Measurements from ENCODE around the gene GRIP1.
A peak's percentile ranks its signal among the peaks of the same experiment; 100 is the strongest.

The GRIP1 gene

GRCh38 chr12:66668311-66668710 lies 10.6 kb downstream of the GRIP1 start:
- no peak overlapping the region for H3K4me3 ChIP-seq (ENCODE audit: low read depth, low read length)
- TF ChIP-seq CTCF (IDR thresholded peaks at IDR 0.05; ENCODE audit: low read depth, low read length): no peak
- no peak for DNase-seq (ENCODE audit: low read depth, low spot score)
- in situ Hi-C loops (cut with HindIII; ENCODE audit: low sequenced_read_pairs): no loop called here

GRCh38 chr12:66667906-66668305 lies 11.0 kb downstream of the GRIP1 start:
- in situ Hi-C loops (cut with HindIII; ENCODE audit: low sequenced_read_pairs): no loop called here
- no peak for TF ChIP-seq CTCF (IDR thresholded peaks at IDR 0.05; ENCODE audit: low read depth, low read length)
- DNase-seq (ENCODE audit: low read depth, low spot score): no peak
- H3K4me3 ChIP-seq (ENCODE audit: low read depth, low read length): no peak overlapping the region

- no peak overlapping the region for H3K4me3 ChIP-seq (ENCODE audit: low read depth, low read length)
- in situ Hi-C loops (cut with HindIII; ENCODE audit: low sequenced_read_pairs): no loop called here
- DNase-seq (ENCODE audit: low read depth, low spot score): no peak
- TF ChIP-seq CTCF (IDR thresholded peaks at IDR 0.05; ENCODE audit: low read depth, low read length): no peak
These were observed 12.4 kb downstream of the GRIP1 start for GRCh38 chr12:66666481-66666880.

GRCh38 chr12:66665435-66665985 lies 13.4 kb downstream of the GRIP1 start:
- no peak for DNase-seq (ENCODE audit: low read depth, low spot score)

GRCh38 chr12:66664076-66664475 lies 14.8 kb downstream of the GRIP1 start:
- TF ChIP-seq CTCF (IDR thresholded peaks at IDR 0.05; ENCODE audit: low read depth, low read length): no peak
- in situ Hi-C loops (cut with HindIII; ENCODE audit: low sequenced_read_pairs): no loop called here
- no peak for DNase-seq (ENCODE audit: low read depth, low spot score)
- H3K4me3 ChIP-seq (ENCODE audit: low read depth, low read length): no peak overlapping the region

More at GRCh38 chr12:66665435-66665985, 13.4 kb downstream of the GRIP1 start:
- in situ Hi-C loops (cut with HindIII; ENCODE audit: low sequenced_read_pairs): no loop called here
- no peak overlapping the region for H3K4me3 ChIP-seq (ENCODE audit: low read depth, low read length)
- no peak for TF ChIP-seq CTCF (IDR thresholded peaks at IDR 0.05; ENCODE audit: low read depth, low read length)

GRCh38 chr12:66663611-66664010 lies 15.3 kb downstream of the GRIP1 start:
- DNase-seq (ENCODE audit: low read depth, low spot score): no peak
- TF ChIP-seq CTCF (IDR thresholded peaks at IDR 0.05; ENCODE audit: low read depth, low read length): no peak
- H3K4me3 ChIP-seq (ENCODE audit: low read depth, low read length): no peak overlapping the region
- in situ Hi-C loops (cut with HindIII; ENCODE audit: low sequenced_read_pairs): no loop called here

- no peak overlapping the region for H3K4me3 ChIP-seq (ENCODE audit: low read depth, low read length)
- DNase-seq (ENCODE audit: low read depth, low spot score): peak; percentile 68
- no peak for TF ChIP-seq CTCF (IDR thresholded peaks at IDR 0.05; ENCODE audit: low read depth, low read length)
- in situ Hi-C loops (cut with HindIII; ENCODE audit: low sequenced_read_pairs): no loop called here
These were observed 16.1 kb downstream of the GRIP1 start for GRCh38 chr12:66662729-66663128.
